GM12878 (cell line): ENCODE measurements around the gene DLG2. TPM values are rescaled to one million over a fixed set of nuclear protein-coding genes. Genes with fewer than 3 reads are reported as not detected.

Experiments used
- ATAC-seq: fragments of 200-7000 bp; cut with Tn5 transposase; 3 replicates; pipeline ENCODE4 v1.9.1; 2020; ENCODE audit warnings: mild to moderate bottlenecking, moderate library complexity
- BruUV-seq: library from RNA; stranded (reverse); fragments of 400-500 nt; replicated peaks from 2 replicates; lab custom pipeline; 2021; lab: Mats Ljungman, UMichigan
- CTCF ChIA-PET: fragments of 300-600 bp; sonication (Branson Sonifier 250); formaldehyde crosslinking; extraction: SDS; loops from one replicate; lab custom pipeline; 2021; ENCODE audit warnings: inconsistent platforms; lab: Yijun Ruan, JAX
- POLR2A ChIA-PET: fragments of 350-600 bp; formaldehyde crosslinking; extraction: SDS; loops from one replicate; lab custom pipeline; 2021; ENCODE audit warnings: inconsistent platforms; lab: Charles Lee
- RAD21 ChIA-PET: fragments of 300-600 bp; sonication (Branson Sonifier 250); formaldehyde crosslinking; loops from one replicate; lab custom pipeline; 2023; ENCODE audit warnings: antibody characterized with exemption; ENCODE audit not compliant: unreplicated experiment; lab: Charles Lee
- SMC1A ChIA-PET: fragments of 300-600 bp; sonication (Branson Sonifier 250); formaldehyde crosslinking; loops from one replicate; lab custom pipeline; 2023; ENCODE audit not compliant: unreplicated experiment, uncharacterized antibody; lab: Charles Lee
- DNase-seq: peaks from one replicate; pipeline ENCODE4 v3.0.0-alpha.2; 2011; ENCODE audit warnings: low read depth, low spot score
- FAIRE-seq: peaks from 3 replicates; lab custom pipeline; 2011; peaks lifted over from hg19 to GRCh38; lab: Jason Lieb, UNC
- H2AFZ ChIP-seq: 2 replicates; pipeline ENCODE4 v1.6.0; 2011; ENCODE audit warnings: low read depth, low read length, control low read depth; ENCODE audit not compliant: control insufficient read depth
- H3K27ac ChIP-seq: 2 replicates; pipeline ENCODE4 v1.5.1; 2011; ENCODE audit warnings: control low read depth; ENCODE audit not compliant: control insufficient read depth, insufficient read depth
- H3K27me3 ChIP-seq, 2 experiments: replicated peaks in 1 of 2; 2 replicates each; pipeline versions ENCODE4 v1.6.0 to v1.6.1; 2011; ENCODE audit warnings: low read length in 1 of 2; ENCODE audit not compliant: control insufficient read depth in 2 of 2, insufficient read depth in 2 of 2
- H3K36me3 ChIP-seq, 2 experiments: 2 replicates each; pipeline ENCODE4 v1.5.1; 2011; ENCODE audit warnings: low read length in 1 of 2; ENCODE audit not compliant: control insufficient read depth in 2 of 2, insufficient read depth in 2 of 2
- H3K4me1 ChIP-seq: 2 replicates; pipeline ENCODE4 v1.6.1; 2011; ENCODE audit warnings: mild to moderate bottlenecking, low read length, moderate library complexity, mixed read lengths; ENCODE audit not compliant: control insufficient read depth, insufficient read depth
- H3K4me2 ChIP-seq: 2 replicates; pipeline ENCODE4 v1.6.0; 2011; ENCODE audit warnings: control low read depth; ENCODE audit not compliant: control insufficient read depth, insufficient read depth
- H3K4me3 ChIP-seq: fragments of 200-600 bp; sonication (generic); 2 replicates; pipeline ENCODE4 v1.5.1; 2016
- H3K79me2 ChIP-seq: 2 replicates; pipeline ENCODE4 v1.6.0; 2011; ENCODE audit warnings: low read length; ENCODE audit not compliant: control insufficient read depth, insufficient read depth
- H3K9ac ChIP-seq: 2 replicates; pipeline ENCODE4 v1.8.0; 2011; ENCODE audit warnings: low read length, control low read depth, mixed read lengths; ENCODE audit not compliant: control insufficient read depth, insufficient read depth
- H3K9me3 ChIP-seq: replicated peaks from 3 replicates; pipeline ENCODE4 v1.5.1; 2011; ENCODE audit warnings: mild to moderate bottlenecking, low read length; ENCODE audit not compliant: control insufficient read depth, insufficient read depth
- H4K20me1 ChIP-seq: 2 replicates; pipeline ENCODE4 v1.6.0; 2011; ENCODE audit not compliant: control insufficient read depth, insufficient read depth
- CTCF ChIP-seq, 3 experiments: IDR thresholded peaks in 2 of 3; conservative IDR thresholded peaks in 1 of 3; 2 replicates each; pipeline ENCODE4 v1.5.1; 2011; ENCODE audit warnings: low read depth in 3 of 3, low read length in 3 of 3, mild to moderate bottlenecking in 3 of 3, control low read depth in 2 of 3, moderate library complexity in 2 of 3, inconsistent platforms in 1 of 3, mixed read lengths in 1 of 3; ENCODE audit not compliant: control insufficient read depth in 2 of 3, insufficient read depth in 1 of 3; ENCODE audit errors: extremely low read depth in 1 of 3
- EGR1 ChIP-seq, 2 experiments: IDR thresholded peaks; 1 replicate in 1 of 2; 2 replicates in 1 of 2; pipeline ENCODE4 v1.6.1; 2011 to 2012; ENCODE audit warnings: low read depth in 2 of 2, low read length in 2 of 2, borderline replicate concordance in 1 of 2, mild to moderate bottlenecking in 1 of 2, moderate library complexity in 1 of 2
- ETV6 ChIP-seq, 2 experiments: fragments of 450-650 bp in 1 of 2; IDR thresholded peaks in 1 of 2; conservative IDR thresholded peaks in 1 of 2; 2 replicates each; pipeline ENCODE4 v1.6.1; 2014; ENCODE audit warnings: antibody characterized with exemption in 1 of 2, borderline replicate concordance in 1 of 2, low read depth in 1 of 2, mild to moderate bottlenecking in 1 of 2, moderate library complexity in 1 of 2
- KAT2A ChIP-seq: conservative IDR thresholded peaks from 2 replicates; pipeline ENCODE4 v1.6.1; 2011; ENCODE audit warnings: low read depth, low read length; ENCODE audit not compliant: control insufficient read depth
- RAD21 ChIP-seq: IDR thresholded peaks from 2 replicates; pipeline ENCODE4 v1.6.1; 2011; ENCODE audit warnings: mild to moderate bottlenecking, low read depth, low read length, moderate library complexity; ENCODE audit not compliant: insufficient read depth
- RBBP5 ChIP-seq: fragments of 200-600 bp; sonication (generic); conservative IDR thresholded peaks from 2 replicates; pipeline ENCODE4 v1.6.1; 2016
- SMC3 ChIP-seq: IDR thresholded peaks from 2 replicates; pipeline ENCODE4 v1.6.1; 2011; ENCODE audit warnings: low read length, improper control_type of control experiment, borderline replicate concordance
- SUPT20H ChIP-seq: IDR thresholded peaks from 2 replicates; pipeline ENCODE4 v1.6.1; 2011; ENCODE audit warnings: low read depth, mild to moderate bottlenecking, low read length, moderate library complexity, borderline replicate concordance; ENCODE audit not compliant: control insufficient read depth
- ZBTB33 ChIP-seq: fragments of 450-650 bp; IDR thresholded peaks from 2 replicates; pipeline ENCODE4 v1.6.1; 2017; ENCODE audit warnings: mild to moderate bottlenecking
- ZBTB4 ChIP-seq: fragments of 450-650 bp; formaldehyde crosslinking; IDR thresholded peaks from 2 replicates; pipeline ENCODE4 v1.4.0; 2022; ENCODE audit warnings: mild to moderate bottlenecking, moderate library complexity
- WGBS: methylation state at CpG from one replicate; pipeline ENCODE4 v1.1.6; 2016; ENCODE audit warnings: low lambda C conversion rate; ENCODE audit not compliant: insufficient replicate concordance, insufficient coverage; ENCODE audit errors: missing lambda C conversion rate; 5-methylcytosine and 5-hydroxymethylcytosine counted together
- in situ Hi-C: fragments of 300-500 bp; cut with MboI; formaldehyde crosslinking; loops from 9 replicates; pipeline ENCODE4 v1.14.3; 2018; ENCODE audit warnings: mixed read lengths
- intact Hi-C: fragments of 100-400 bp; cut with micrococcal nuclease; formaldehyde crosslinking; loops from one replicate; pipeline ENCODE4 v1.14.2; 2022; ENCODE audit not compliant: unreplicated experiment
- polyA plus RNA-seq, 11 experiments: library from polyadenylated mRNA; depleted of rRNA in 4 of 11; unstranded in 6 of 11; stranded (reverse) in 5 of 11; fragments of >200 nt; fragmentation: Nextera tagmentation in 4 of 11; fragmentation: Illumina TruSeq in 1 of 11; extraction: Ambion mirVana in 4 of 11; extraction: Trizol in 1 of 11; gene quantifications; 1 replicate in 1 of 11; 2 replicates in 10 of 11; pipeline versions ENCODE4 v1.2.1 to v1.2.3, GENCODE V29; 2011 to 2016; ENCODE audit warnings: inconsistent platforms in 2 of 11, missing spikeins in 2 of 11, low read depth in 1 of 11
- total RNA-seq, 4 experiments: library from RNA; depleted of rRNA in 3 of 4; stranded (reverse); fragments of >200 nt in 3 of 4; fragmentation: Illumina TruSeq in 1 of 4; extraction: Trizol in 1 of 4; gene quantifications; 2 replicates each; pipeline versions ENCODE4 v1.2.1 to v1.2.3, GENCODE V29; 2013 to 2021
- TF ChIP-seq, protein P1 (sequence below): IDR thresholded peaks from 2 replicates; pipeline ENCODE4 v1.6.1; 2012; ENCODE audit warnings: low read depth, low read length, improper control_type of control experiment

Gene DLG2
- total and polyA plus RNA-seq, 10 of the 15 experiments (the other 5 are each of a cell fraction or from before 2014, with no cell fraction given), result 0.09 to 0.98 (median 0.35) TPM

- SMC1A ChIA-PET, result interaction anchor here (1.0 to 2.1 kb wide), 3 partner anchors 28 to 1032 kb away, joined by 3 to 14 read pairs (median 3); no protein-coding TSS in a partner anchor
Measured at GRCh38 chr11:85590848-85591483, 36.2 kb downstream of the DLG2 start.

More at GRCh38 chr11:85590848-85591483, 36.2 kb downstream of the DLG2 start:
- no peak overlapping the region for H3K4me2 ChIP-seq
- ATAC-seq, result peak; percentile 63
- no peaks in the 10 kb centered on the region for H3K4me1 ChIP-seq
- DNase-seq, result no peak
- TF ChIP-seq EGR1 (IDR thresholded peaks at IDR 0.05; ENCODE audit: borderline replicate concordance in 1 of 2, low read depth in 2 of 2, low read length in 2 of 2) (no peak), KAT2A (no peak), RBBP5 (no peak), ETV6 (conservative IDR thresholded peaks at IDR 0.05 in 1 of 2, IDR thresholded peaks at IDR 0.05 in 1 of 2; ENCODE audit: borderline replicate concordance in 1 of 2, low read depth in 1 of 2) (no peak), SMC3 (peak; percentile 46; the same call in 1 of the 2 replicates), CTCF (IDR thresholded peaks at IDR 0.05 in 2 of 3, conservative IDR thresholded peaks at IDR 0.05 in 1 of 3; ENCODE audit: control insufficient read depth in 2 of 3, extremely low read depth in 1 of 3, insufficient read depth in 1 of 3, low read depth in 3 of 3, low read length in 3 of 3) (peak in 1 of 3 experiments; percentile 7; a peak in 1 of 6 replicates), ZBTB4 (CRISPR knock-in tag) (no peak), SUPT20H (no peak), RAD21 (peak; percentile 57), ZBTB33 (no peak)
- TF ChIP-seq, protein P1, sequence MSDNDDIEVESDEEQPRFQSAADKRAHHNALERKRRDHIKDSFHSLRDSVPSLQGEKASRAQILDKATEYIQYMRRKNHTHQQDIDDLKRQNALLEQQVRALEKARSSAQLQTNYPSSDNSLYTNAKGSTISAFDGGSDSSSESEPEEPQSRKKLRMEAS, result no peak
- no TSS peak for BruUV-seq
- ChIA-PET CTCF (interaction anchor here (0.7 to 3.0 kb wide), 6 partner anchors 10 to 1032 kb away, joined by 3 to 17 read pairs (median 4); no protein-coding TSS in a partner anchor), RAD21 (interaction anchor here (1.5 to 1.8 kb wide), 2 partner anchors 810 to 1032 kb away, joined by 4 to 7 read pairs; no protein-coding TSS in a partner anchor), POLR2A (no interaction called here)
- H3K27me3 ChIP-seq, result no peaks in the 10 kb centered on the region
- H3K36me3 ChIP-seq, result no peaks in the 10 kb centered on the region
- H3K27ac ChIP-seq, result no peak overlapping the region
- H3K4me3 ChIP-seq, result no peak overlapping the region
- no peaks in the 10 kb centered on the region; the same call in 2 of the 3 replicates for H3K9me3 ChIP-seq
- in situ Hi-C loops, result loop anchor here (10.0 to 25.0 kb wide), 2 partner anchors 234 to 1221 kb away; partner anchors contain the start of gene PRSS23
- H4K20me1 ChIP-seq, result no peaks in the 10 kb centered on the region
- WGBS, result 42% methylated on average over 4 of the region's 4 CpGs
- FAIRE-seq, result no peak
- H3K79me2 ChIP-seq, result no peaks in the 10 kb centered on the region
- no peak overlapping the region for H2AFZ ChIP-seq
- no peak overlapping the region for H3K9ac ChIP-seq
- intact Hi-C loops, result loop anchor here (2.0 to 10.0 kb wide), 4 partner anchors 354 to 1032 kb away; no protein-coding TSS in a partner anchor
